Spleen (tissue), 11 donors: Measurements from ENCODE around the gene NMT2. TPM values are rescaled to one million over a fixed set of nuclear protein-coding genes. Genes with fewer than 3 reads are reported as not detected.

Source experiments
- DNase-seq: peaks from one replicate; pipeline ENCODE4 v3.0.0-alpha.2; 2020
- H3K27ac ChIP-seq, 8 donors: fragments of 200-600 bp; sonication (generic) in 7 of 8; 1 replicate in 4 of 8; 2 replicates in 4 of 8; pipeline versions ENCODE4 v1.5.0 to v1.8.0; 2016 to 2021; ENCODE audit warnings: inconsistent platforms in 4 of 8, mild to moderate bottlenecking in 4 of 8, moderate library complexity in 1 of 8
- H3K27me3 ChIP-seq, 7 donors: fragments of 200-600 bp; sonication (generic) in 6 of 7; replicated peaks in 1 of 7; 1 replicate in 4 of 7; 2 replicates in 3 of 7; pipeline versions ENCODE4 v1.5.0 to v1.8.0; 2016 to 2021; ENCODE audit warnings: inconsistent platforms in 3 of 7, mild to moderate bottlenecking in 1 of 7
- H3K36me3 ChIP-seq, 6 donors: fragments of 200-600 bp; sonication (generic) in 5 of 6; 1 replicate in 4 of 6; 2 replicates in 2 of 6; pipeline versions ENCODE4 v1.5.0 to v1.8.0; 2016 to 2021; ENCODE audit warnings: inconsistent platforms in 2 of 6
- H3K4me1 ChIP-seq, 6 donors: fragments of 200-600 bp; sonication (generic) in 5 of 6; 1 replicate in 3 of 6; 2 replicates in 3 of 6; pipeline versions ENCODE4 v1.5.0 to v1.8.0; 2016 to 2021; ENCODE audit warnings: inconsistent platforms in 3 of 6
- H3K4me3 ChIP-seq, 8 donors: fragments of 200-600 bp; sonication (generic) in 7 of 8; 1 replicate in 4 of 8; 2 replicates in 4 of 8; pipeline versions ENCODE4 v1.5.0 to v1.8.0; 2016 to 2021; ENCODE audit warnings: inconsistent platforms in 4 of 8, mild to moderate bottlenecking in 4 of 8, moderate library complexity in 2 of 8
- H3K9me3 ChIP-seq, 8 donors: fragments of 200-600 bp; sonication (generic) in 7 of 8; 1 replicate in 4 of 8; 2 replicates in 4 of 8; pipeline versions ENCODE4 v1.5.0 to v1.8.0; 2016 to 2021; ENCODE audit warnings: inconsistent platforms in 4 of 8
- POLR2A ChIP-seq, 3 donors: fragments of 450-650 bp; IDR thresholded peaks; one replicate each; pipeline ENCODE4 v1.5.1; 2017; ENCODE audit warnings: antibody characterized with exemption in 3 of 3, mild to moderate bottlenecking in 1 of 3
- POLR2AphosphoS5 ChIP-seq, 3 donors: sonication (generic); formaldehyde crosslinking; IDR thresholded peaks; one replicate each; pipeline ENCODE4 v1.5.1; 2017; ENCODE audit warnings: antibody characterized with exemption in 3 of 3
- WGBS, 5 donors: extraction: QIAGEN DNeasy Blood & Tissue Kit in 3 of 5; methylation state at CpG; one replicate each; pipeline versions ENCODE4 v1.1.5 to v1.1.7; 2013 to 2018; 5-methylcytosine and 5-hydroxymethylcytosine counted together
- intact Hi-C: fragments of 100-400 bp; cut with DNase I; formaldehyde crosslinking; loops from one replicate; pipeline ENCODE4 v1.15.0; 2023; ENCODE audit warnings: low total_unique reads
- polyA plus RNA-seq, 3 donors: library from polyadenylated mRNA; stranded (reverse); fragments of 200-250 nt; gene quantifications; one replicate each; pipeline ENCODE4 v1.2.1, GENCODE V29; 2013
- total RNA-seq, 7 donors: library from RNA; depleted of rRNA in 3 of 7; stranded (reverse); fragments of >200 nt in 3 of 7; fragmentation: NEBNext Ultra II Directional in 4 of 7; extraction: Animal tissue kit (Norgen Biotek cat#: 25700) in 4 of 7; gene quantifications; one replicate each; pipeline versions ENCODE4 v1.1.0 to v1.2.1, GENCODE V29; 2016 to 2021
- TF ChIP-seq, protein P1 (sequence below), 11 experiments: fragments of 200-600 bp in 7 of 11; fragments of 450-650 bp in 4 of 11; sonication (generic) in 4 of 11; IDR thresholded peaks in 8 of 11; conservative IDR thresholded peaks in 3 of 11; 1 replicate in 7 of 11; 2 replicates in 4 of 11; pipeline versions ENCODE4 v1.4.0 to v1.8.0; 2016 to 2021; ENCODE audit warnings: antibody characterized with exemption in 11 of 11, inconsistent platforms in 4 of 11, mild to moderate bottlenecking in 1 of 11
- donor health status: healthy with polysubstance abuse.
- donor health status: DM: no; HTN: no; CAD: no; lungs with moderate emphysema.
- donor health status: DM: no; HTN: no; CAD: no.
- donor health status: Bipolar disorder and iron deficiency.
- donor health status: healthy.
- donor health status: DM: no; HTN: no; CAD: no.
- donor health status: DM: yes; HTN: yes; CAD: no.

The NMT2 gene
- total and polyA plus RNA-seq, 10 donors: 4.3 to 19.2 (median 12.8) TPM

DNA sequence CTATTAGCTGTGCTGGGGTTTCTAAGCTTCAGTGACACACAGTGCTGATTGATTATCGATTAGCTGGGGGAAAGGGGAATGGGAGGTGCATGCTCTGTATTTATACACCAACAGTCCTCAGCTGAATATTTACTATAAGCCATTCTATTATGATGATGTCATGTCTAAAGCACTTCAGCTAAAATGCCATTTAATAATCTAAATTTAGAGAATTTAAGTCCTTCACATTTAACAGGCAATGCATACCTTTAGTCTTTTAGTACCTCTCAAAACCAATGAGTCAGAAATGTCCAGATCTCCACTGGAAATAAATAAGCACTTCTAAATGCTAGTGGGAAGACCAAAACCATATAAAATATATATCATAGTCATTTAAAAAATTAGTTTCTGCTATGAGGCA lies 46.8 kb downstream of the NMT2 start:
- 89 to 100% (median 100%) methylated on average over 1 of the region's 1 CpG for WGBS, 5 donors
- Histone ChIP-seq H3K27ac (no peak overlapping the region), H3K4me3 (no peak overlapping the region), H3K4me1 (peaks cover 0 to 5% (median 0%) of the 10 kb centered on the region in 6 donors), H3K36me3 (peaks cover 0 to 91% (median 27%) of the 10 kb centered on the region in 6 donors), H3K9me3 (no peaks in the 10 kb centered on the region), H3K27me3 (no peaks in the 10 kb centered on the region)
- intact Hi-C loops: no loop called here
- TF ChIP-seq, protein P1, sequence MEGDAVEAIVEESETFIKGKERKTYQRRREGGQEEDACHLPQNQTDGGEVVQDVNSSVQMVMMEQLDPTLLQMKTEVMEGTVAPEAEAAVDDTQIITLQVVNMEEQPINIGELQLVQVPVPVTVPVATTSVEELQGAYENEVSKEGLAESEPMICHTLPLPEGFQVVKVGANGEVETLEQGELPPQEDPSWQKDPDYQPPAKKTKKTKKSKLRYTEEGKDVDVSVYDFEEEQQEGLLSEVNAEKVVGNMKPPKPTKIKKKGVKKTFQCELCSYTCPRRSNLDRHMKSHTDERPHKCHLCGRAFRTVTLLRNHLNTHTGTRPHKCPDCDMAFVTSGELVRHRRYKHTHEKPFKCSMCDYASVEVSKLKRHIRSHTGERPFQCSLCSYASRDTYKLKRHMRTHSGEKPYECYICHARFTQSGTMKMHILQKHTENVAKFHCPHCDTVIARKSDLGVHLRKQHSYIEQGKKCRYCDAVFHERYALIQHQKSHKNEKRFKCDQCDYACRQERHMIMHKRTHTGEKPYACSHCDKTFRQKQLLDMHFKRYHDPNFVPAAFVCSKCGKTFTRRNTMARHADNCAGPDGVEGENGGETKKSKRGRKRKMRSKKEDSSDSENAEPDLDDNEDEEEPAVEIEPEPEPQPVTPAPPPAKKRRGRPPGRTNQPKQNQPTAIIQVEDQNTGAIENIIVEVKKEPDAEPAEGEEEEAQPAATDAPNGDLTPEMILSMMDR (IDR thresholded peaks at IDR 0.05 in 8 of 11, conservative IDR thresholded peaks at IDR 0.05 in 3 of 11): no peak
- no peak for TF ChIP-seq POLR2AphosphoS5 (IDR thresholded peaks at IDR 0.05)
- TF ChIP-seq POLR2A (IDR thresholded peaks at IDR 0.05): no peak
- no peak for DNase-seq

DNA sequence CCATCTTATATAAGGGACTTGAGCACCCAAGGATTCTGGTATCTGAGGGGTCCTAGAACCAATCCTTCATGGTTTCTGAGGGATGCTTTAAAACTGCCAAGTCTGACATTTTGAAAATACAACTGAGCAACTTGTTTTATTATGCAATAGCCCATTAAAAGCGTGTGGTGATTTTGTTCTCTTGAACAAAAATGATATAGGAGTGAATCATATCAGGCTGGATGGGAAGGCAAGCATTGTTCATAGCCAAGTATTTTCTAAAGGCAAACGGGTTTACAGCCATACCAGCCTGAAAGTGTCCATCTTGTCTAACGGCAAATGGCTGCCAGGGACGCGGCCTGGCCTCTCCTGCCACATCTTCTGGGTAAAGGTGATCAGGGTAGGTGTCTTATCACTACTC lies 48.0 kb downstream of the NMT2 start:
- H3K27me3 ChIP-seq: no peaks in the 10 kb centered on the region
- H3K36me3 ChIP-seq: peaks cover 0 to 87% (median 21%) of the 10 kb centered on the region in 6 donors
- peaks cover 0 to 5% (median 0%) of the 10 kb centered on the region in 6 donors for H3K4me1 ChIP-seq
- H3K9me3 ChIP-seq: no peaks in the 10 kb centered on the region
- WGBS, 5 donors: 90 to 97% (median 97%) methylated on average over 5 of the region's 5 CpGs
- TF ChIP-seq POLR2AphosphoS5 (IDR thresholded peaks at IDR 0.05) (no peak), POLR2A (IDR thresholded peaks at IDR 0.05) (no peak)
- TF ChIP-seq, protein P1 (IDR thresholded peaks at IDR 0.05 in 8 of 11, conservative IDR thresholded peaks at IDR 0.05 in 3 of 11): no peak
- no peak for DNase-seq
- intact Hi-C loops: no loop called here
- H3K27ac ChIP-seq: no peak overlapping the region
- H3K4me3 ChIP-seq: no peak overlapping the region

DNA sequence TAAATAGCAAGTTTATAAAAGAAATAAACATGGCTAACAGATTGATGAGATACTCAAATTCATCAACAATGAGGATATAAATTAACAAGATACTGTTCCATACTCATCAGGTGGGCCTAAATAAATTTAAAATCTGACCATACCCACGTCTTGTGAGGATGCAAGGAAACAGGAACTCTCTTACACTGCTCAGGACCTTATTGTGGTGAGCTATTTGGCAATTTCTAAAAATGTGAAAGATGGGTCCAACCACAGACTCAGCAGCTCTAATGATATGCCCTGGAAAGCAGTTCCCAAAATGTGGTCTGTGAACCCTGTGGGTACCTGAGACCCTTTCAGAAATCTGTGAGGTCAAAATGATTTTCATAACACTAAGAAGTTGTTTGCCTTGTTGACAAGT lies 49.9 kb downstream of the NMT2 start:
- Histone ChIP-seq H3K4me1 (peaks cover 0 to 5% (median 0%) of the 10 kb centered on the region in 6 donors), H3K9me3 (no peaks in the 10 kb centered on the region), H3K27me3 (no peaks in the 10 kb centered on the region), H3K27ac (no peak overlapping the region), H3K36me3 (peaks cover 0 to 87% (median 18%) of the 10 kb centered on the region in 6 donors), H3K4me3 (no peak overlapping the region)
- TF ChIP-seq POLR2AphosphoS5 (IDR thresholded peaks at IDR 0.05): no peak
- no peak for TF ChIP-seq POLR2A (IDR thresholded peaks at IDR 0.05)
- TF ChIP-seq, protein P1 (IDR thresholded peaks at IDR 0.05 in 8 of 11, conservative IDR thresholded peaks at IDR 0.05 in 3 of 11): no peak
- DNase-seq: no peak
- intact Hi-C loops: no loop called here
- WGBS, 5 donors: 33 to 61% (median 47%) methylated on average over 1 of the region's 1 CpG

DNA sequence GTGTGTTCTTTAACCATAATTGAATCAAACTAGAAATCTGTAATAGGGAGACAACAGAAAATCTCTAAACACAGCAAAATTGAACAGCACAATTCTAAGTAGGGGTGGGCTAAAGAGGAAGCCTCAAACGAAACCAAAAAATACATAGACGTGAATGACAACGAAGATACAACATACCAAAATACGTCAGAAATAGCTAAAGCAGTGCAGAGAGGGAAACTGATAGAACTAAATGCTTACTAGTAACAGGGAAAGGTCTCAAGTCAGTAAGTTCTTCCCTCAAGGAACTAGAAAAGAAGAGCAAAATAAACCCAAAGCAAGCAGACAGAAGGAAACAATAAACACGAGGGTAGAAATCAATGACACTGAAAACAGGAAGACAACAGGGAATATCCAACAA lies 52.3 kb downstream of the NMT2 start:
- H3K36me3 ChIP-seq: peaks cover 0 to 86% (median 27%) of the 10 kb centered on the region in 6 donors
- no peak overlapping the region for H3K27ac ChIP-seq
- WGBS, 5 donors: 86 to 99% (median 94%) methylated on average over 5 of the region's 5 CpGs
- H3K27me3 ChIP-seq: no peaks in the 10 kb centered on the region
- DNase-seq: no peak
- H3K9me3 ChIP-seq: no peaks in the 10 kb centered on the region
- TF ChIP-seq, protein P1 (IDR thresholded peaks at IDR 0.05 in 8 of 11, conservative IDR thresholded peaks at IDR 0.05 in 3 of 11): no peak
- TF ChIP-seq POLR2A (IDR thresholded peaks at IDR 0.05) (no peak), POLR2AphosphoS5 (IDR thresholded peaks at IDR 0.05) (no peak)
- H3K4me1 ChIP-seq: peaks cover 0 to 5% (median 0%) of the 10 kb centered on the region in 6 donors
- H3K4me3 ChIP-seq: no peak overlapping the region
- intact Hi-C loops: no loop called here
